KMS-11 (cell line): ENCODE results near the gene GALNT9.

Source experiments
- H2AFZ ChIP-seq: fragments of 200-600 bp; sonication (generic); 2 replicates; pipeline ENCODE4 v1.6.1; 2016; ENCODE audit warnings: antibody characterized with exemption, mixed run types, low read depth
- H3K27ac ChIP-seq: fragments of 200-600 bp; sonication (generic); 2 replicates; pipeline ENCODE4 v1.6.1; 2016; ENCODE audit warnings: mild to moderate bottlenecking, mixed run types
- H3K27me3 ChIP-seq: fragments of 200-600 bp; sonication (generic); 2 replicates; pipeline ENCODE4 v1.6.1; 2017; ENCODE audit warnings: mild to moderate bottlenecking, low read depth, mixed run types, moderate library complexity; ENCODE audit not compliant: insufficient read depth
- H3K36me3 ChIP-seq: fragments of 200-600 bp; sonication (generic); 2 replicates; pipeline ENCODE4 v1.6.1; 2017; ENCODE audit warnings: mild to moderate bottlenecking, mixed run types; ENCODE audit not compliant: insufficient read depth
- H3K4me1 ChIP-seq: fragments of 200-600 bp; sonication (generic); 2 replicates; pipeline ENCODE4 v1.6.1; 2016; ENCODE audit warnings: mild to moderate bottlenecking, low read depth, mixed run types; ENCODE audit not compliant: poor library complexity, severe bottlenecking
- H3K4me2 ChIP-seq: fragments of 200-600 bp; sonication (generic); 2 replicates; pipeline ENCODE4 v1.7.0; 2016; ENCODE audit warnings: mild to moderate bottlenecking, mixed run types
- H3K4me3 ChIP-seq: fragments of 200-600 bp; sonication (generic); IDR thresholded peaks from 2 replicates; pipeline ENCODE4 v1.6.1; 2017; ENCODE audit warnings: low read depth, low read length, mixed read lengths; ENCODE audit not compliant: insufficient read depth
- H3K79me2 ChIP-seq: fragments of 200-600 bp; sonication (generic); 2 replicates; pipeline ENCODE4 v1.6.1; 2016; ENCODE audit warnings: low read depth, mixed run types; ENCODE audit not compliant: insufficient read depth
- H3K9ac ChIP-seq: fragments of 200-600 bp; sonication (generic); 2 replicates; pipeline ENCODE4 v1.6.1; 2016; ENCODE audit warnings: mild to moderate bottlenecking, mixed run types
- H4K20me1 ChIP-seq: fragments of 200-600 bp; sonication (generic); 2 replicates; pipeline ENCODE4 v1.6.1; 2016; ENCODE audit warnings: mild to moderate bottlenecking, mixed run types; ENCODE audit not compliant: insufficient read depth
- CTCF ChIP-seq: fragments of 200-600 bp; sonication (generic); conservative IDR thresholded peaks from 2 replicates; pipeline ENCODE4 v1.6.1; 2017; ENCODE audit warnings: low read depth, mild to moderate bottlenecking, antibody characterized with exemption, low read length, moderate library complexity, mixed read lengths

GALNT9 gene

GRCh38 chr12:132190012-132190755 is 139.2 kb downstream of the GALNT9 start:
- Histone ChIP-seq H3K9ac (no peak overlapping the region), H3K79me2 (no peaks in the 10 kb centered on the region), H3K36me3 (no peaks in the 10 kb centered on the region), H3K27me3 (peaks cover 1% of the 10 kb centered on the region; the same call in 1 of the 2 replicates), H3K4me3 (no peak overlapping the region), H4K20me1 (no peaks in the 10 kb centered on the region), H3K27ac (no peak overlapping the region), H3K4me1 (no peaks in the 10 kb centered on the region), H2AFZ (no peak overlapping the region), H3K4me2 (no peak overlapping the region)
- TF ChIP-seq CTCF: no peak

DNA sequence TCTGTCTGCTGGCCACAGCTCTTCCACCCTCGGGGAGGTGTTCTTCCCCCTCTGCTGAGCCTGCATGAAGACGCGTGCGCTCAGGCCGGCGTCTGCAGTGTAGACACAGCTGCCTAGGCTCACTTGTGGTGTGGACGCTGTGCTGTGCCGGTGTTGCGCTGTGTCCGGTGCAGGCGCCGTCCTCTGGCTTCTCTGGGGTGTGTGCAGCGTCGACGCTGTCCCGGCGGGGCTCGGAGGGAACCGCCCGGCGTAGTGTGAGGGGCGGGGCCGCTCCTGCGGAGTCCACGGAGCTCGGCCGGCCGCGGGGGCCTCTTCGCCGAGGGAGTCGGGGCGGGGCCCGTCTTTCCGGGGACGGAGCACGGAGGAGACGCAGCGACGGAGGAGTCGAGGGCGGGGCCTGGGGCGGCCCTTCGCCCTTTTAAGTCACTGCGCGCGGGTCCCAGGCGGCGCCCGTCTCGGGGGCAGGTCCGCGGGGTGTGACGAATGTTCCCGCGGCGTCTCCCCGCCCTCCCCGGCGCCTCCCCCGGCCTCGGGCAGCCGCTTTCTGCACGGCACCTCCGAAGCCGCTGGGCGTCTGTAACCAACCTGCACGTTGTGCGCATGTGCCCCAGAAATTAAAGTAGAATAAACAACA is 139.9 kb downstream of the GALNT9 start:
- Histone ChIP-seq H3K4me2 (no peak overlapping the region), H3K4me3 (no peak overlapping the region), H2AFZ (no peak overlapping the region), H3K4me1 (no peaks in the 10 kb centered on the region), H4K20me1 (no peaks in the 10 kb centered on the region), H3K27ac (no peak overlapping the region), H3K79me2 (no peaks in the 10 kb centered on the region), H3K36me3 (no peaks in the 10 kb centered on the region), H3K27me3 (peaks cover 5% of the 10 kb centered on the region; the same call in 1 of the 2 replicates), H3K9ac (no peak overlapping the region)
- TF ChIP-seq CTCF: no peak

- Histone ChIP-seq H2AFZ (no peak overlapping the region), H3K4me1 (no peaks in the 10 kb centered on the region), H3K4me2 (no peak overlapping the region), H3K27me3 (peaks cover 10% of the 10 kb centered on the region; the same call in 1 of the 2 replicates), H3K9ac (no peak overlapping the region), H3K79me2 (no peaks in the 10 kb centered on the region), H3K27ac (no peak overlapping the region), H3K4me3 (no peak overlapping the region), H3K36me3 (no peaks in the 10 kb centered on the region), H4K20me1 (no peaks in the 10 kb centered on the region)
- no peak for TF ChIP-seq CTCF
These were observed 140.5 kb downstream of the GALNT9 start for GRCh38 chr12:132188916-132189325.

DNA sequence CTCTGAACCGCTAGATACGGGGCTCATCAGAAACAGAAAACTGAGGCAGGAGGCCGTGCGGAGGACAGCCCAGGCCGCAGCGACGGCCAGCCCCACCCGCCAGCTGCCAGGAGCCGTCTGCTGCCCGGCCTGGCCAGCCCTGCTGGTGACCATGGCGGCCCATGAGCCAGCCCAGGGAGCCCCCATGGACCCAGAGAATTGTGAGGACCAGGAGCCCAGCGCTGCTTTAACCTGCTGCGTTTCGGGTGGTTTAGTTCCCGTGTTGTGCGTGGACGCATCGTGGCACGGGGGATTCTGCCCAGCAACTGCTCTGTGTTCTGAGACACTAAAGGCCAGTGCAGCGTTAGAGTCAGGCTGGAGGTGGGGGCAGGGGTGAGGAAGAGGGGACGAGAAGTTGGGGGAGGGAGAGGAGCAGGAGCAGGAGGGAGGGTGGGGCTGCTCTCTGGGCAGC is 140.9 kb downstream of the GALNT9 start:
- Histone ChIP-seq H3K4me2 (no peak overlapping the region), H3K79me2 (no peaks in the 10 kb centered on the region), H3K4me1 (no peaks in the 10 kb centered on the region), H2AFZ (no peak overlapping the region), H3K4me3 (no peak overlapping the region), H3K36me3 (no peaks in the 10 kb centered on the region), H4K20me1 (no peaks in the 10 kb centered on the region), H3K27ac (no peak overlapping the region), H3K27me3 (peaks cover 10% of the 10 kb centered on the region; the same call in 1 of the 2 replicates), H3K9ac (no peak overlapping the region)
- no peak for TF ChIP-seq CTCF
